Trophoblast cell (in vitro differentiated cells and primary cell): ENCODE results near the gene ARHGAP23.
A peak's percentile ranks its signal among the peaks of the same experiment; 100 is the strongest.

Source experiments
- DNase-seq, 2 donors: peaks; one replicate each; pipeline ENCODE4 v3.0.0-alpha.2; 2016
- H2AFZ ChIP-seq: 2 replicates; pipeline ENCODE4 v1.6.1; 2013; ENCODE audit warnings: low read length, moderate library complexity, mild to moderate bottlenecking; ENCODE audit not compliant: insufficient read depth, poor library complexity
- H2AK5ac ChIP-seq: 2 replicates; pipeline ENCODE4 v1.6.1; 2013; ENCODE audit warnings: mild to moderate bottlenecking, low read length
- H2BK120ac ChIP-seq: 2 replicates; pipeline ENCODE4 v1.6.1; 2013; ENCODE audit warnings: low read length, mild to moderate bottlenecking, moderate library complexity; ENCODE audit not compliant: insufficient read depth, poor library complexity
- H2BK12ac ChIP-seq: 2 replicates; pipeline ENCODE4 v1.6.1; 2013; ENCODE audit warnings: mild to moderate bottlenecking, low read length, moderate library complexity
- H2BK5ac ChIP-seq: 2 replicates; pipeline ENCODE4 v1.6.1; 2013; ENCODE audit warnings: low read length, low read depth, moderate library complexity, mild to moderate bottlenecking; ENCODE audit not compliant: poor library complexity
- H3K14ac ChIP-seq: 2 replicates; pipeline ENCODE4 v1.6.1; 2013; ENCODE audit warnings: mild to moderate bottlenecking, low read length
- H3K18ac ChIP-seq: 2 replicates; pipeline ENCODE4 v1.6.1; 2013; ENCODE audit warnings: mild to moderate bottlenecking, low read length
- H3K23ac ChIP-seq: 2 replicates; pipeline ENCODE4 v1.6.1; 2013; ENCODE audit warnings: low read length
- H3K27ac ChIP-seq: 2 replicates; pipeline ENCODE4 v1.5.1; 2013; ENCODE audit warnings: low read depth, mild to moderate bottlenecking, inconsistent platforms, low read length, moderate library complexity
- H3K27me3 ChIP-seq: 2 replicates; pipeline ENCODE4 v1.6.1; 2013; ENCODE audit warnings: inconsistent platforms, mild to moderate bottlenecking, low read length, moderate library complexity; ENCODE audit not compliant: insufficient read depth
- H3K36me3 ChIP-seq, 2 experiments: 1 replicate in 1 of 2; 2 replicates in 1 of 2; pipeline ENCODE4 v1.6.1; 2013; ENCODE audit warnings: low read length in 2 of 2, mild to moderate bottlenecking in 2 of 2, moderate library complexity in 1 of 2; ENCODE audit not compliant: insufficient read depth in 2 of 2, control insufficient read depth in 1 of 2
- H3K4ac ChIP-seq: 2 replicates; pipeline ENCODE4 v1.6.1; 2013; ENCODE audit warnings: low read depth, mild to moderate bottlenecking, low read length, moderate library complexity
- H3K4me1 ChIP-seq, 2 experiments: 1 replicate in 1 of 2; 2 replicates in 1 of 2; pipeline ENCODE4 v1.6.1; 2013; ENCODE audit warnings: low read length in 2 of 2, mild to moderate bottlenecking in 2 of 2, moderate library complexity in 1 of 2; ENCODE audit not compliant: insufficient read depth in 2 of 2, control insufficient read depth in 1 of 2
- H3K4me2 ChIP-seq: 2 replicates; pipeline ENCODE4 v1.6.1; 2013; ENCODE audit warnings: inconsistent platforms, mild to moderate bottlenecking, low read length, moderate library complexity
- H3K4me3 ChIP-seq: 2 replicates; pipeline ENCODE4 v1.5.1; 2013; ENCODE audit warnings: mild to moderate bottlenecking, low read depth, low read length, inconsistent platforms
- H3K79me1 ChIP-seq: one replicate; pipeline ENCODE4 v1.6.1; 2013; ENCODE audit warnings: low read length
- H3K79me2 ChIP-seq: 2 replicates; pipeline ENCODE4 v1.6.1; 2013; ENCODE audit warnings: low read length, mild to moderate bottlenecking; ENCODE audit not compliant: control insufficient read depth, insufficient read depth, poor library complexity
- H3K9ac ChIP-seq: 2 replicates; pipeline ENCODE4 v1.6.1; 2013; ENCODE audit warnings: mild to moderate bottlenecking, low read length
- H3K9me3 ChIP-seq: 2 replicates; pipeline ENCODE4 v1.6.1; 2013; ENCODE audit warnings: low read depth, mild to moderate bottlenecking, control low read depth, inconsistent platforms, low read length; ENCODE audit not compliant: insufficient read depth
- H4K12ac ChIP-seq: 2 replicates; pipeline ENCODE4 v1.6.1; 2013; ENCODE audit warnings: low read depth, mild to moderate bottlenecking, low read length, moderate library complexity
- H4K8ac ChIP-seq: 2 replicates; pipeline ENCODE4 v1.6.1; 2013; ENCODE audit warnings: low read depth, mild to moderate bottlenecking, low read length, moderate library complexity
- H4K91ac ChIP-seq: one replicate; pipeline ENCODE4 v1.6.1; 2013; ENCODE audit warnings: low read depth, mild to moderate bottlenecking, low read length, moderate library complexity
- WGBS: extraction: QIAGEN DNeasy Blood & Tissue Kit; methylation state at CpG from one replicate; pipeline ENCODE4 v1.1.7; 2013; ENCODE audit warnings: missing lambda C conversion rate; ENCODE audit not compliant: insufficient read length, insufficient coverage; ENCODE audit errors: extremely low coverage; 5-methylcytosine and 5-hydroxymethylcytosine counted together

Gene ARHGAP23

GRCh38 chr17:38447502-38448085 lies 19.3 kb downstream of the ARHGAP23 start:
- Histone ChIP-seq H2BK5ac (no peak overlapping the region), H3K4ac (no peak overlapping the region), H2AK5ac (peak overlapping the region; percentile 73), H3K4me1 (peaks cover 31 to 36% of the 10 kb centered on the region in 2 experiments), H2BK120ac (peak overlapping the region; percentile 53), H3K9me3 (peaks cover 4% of the 10 kb centered on the region), H3K79me1 (peaks cover 29% of the 10 kb centered on the region), H3K4me2 (no peak overlapping the region), H3K9ac (no peak overlapping the region), H3K18ac (peak overlapping the region; percentile 41), H3K79me2 (peaks cover 5% of the 10 kb centered on the region), H3K23ac (no peak overlapping the region), H4K8ac (no peak overlapping the region), H2BK12ac (peak overlapping the region; percentile 81), H3K27ac (no peak overlapping the region), H3K4me3 (no peak overlapping the region), H4K12ac (no peak overlapping the region), H3K14ac (no peak overlapping the region), H2AFZ (no peak overlapping the region), H3K27me3 (no peaks in the 10 kb centered on the region), H3K36me3 (no peaks in the 10 kb centered on the region), H4K91ac (peak overlapping the region; percentile 32)
- no peak for DNase-seq
- WGBS, result no CpG with 5 or more reads among the region's 2 CpGs

DNA sequence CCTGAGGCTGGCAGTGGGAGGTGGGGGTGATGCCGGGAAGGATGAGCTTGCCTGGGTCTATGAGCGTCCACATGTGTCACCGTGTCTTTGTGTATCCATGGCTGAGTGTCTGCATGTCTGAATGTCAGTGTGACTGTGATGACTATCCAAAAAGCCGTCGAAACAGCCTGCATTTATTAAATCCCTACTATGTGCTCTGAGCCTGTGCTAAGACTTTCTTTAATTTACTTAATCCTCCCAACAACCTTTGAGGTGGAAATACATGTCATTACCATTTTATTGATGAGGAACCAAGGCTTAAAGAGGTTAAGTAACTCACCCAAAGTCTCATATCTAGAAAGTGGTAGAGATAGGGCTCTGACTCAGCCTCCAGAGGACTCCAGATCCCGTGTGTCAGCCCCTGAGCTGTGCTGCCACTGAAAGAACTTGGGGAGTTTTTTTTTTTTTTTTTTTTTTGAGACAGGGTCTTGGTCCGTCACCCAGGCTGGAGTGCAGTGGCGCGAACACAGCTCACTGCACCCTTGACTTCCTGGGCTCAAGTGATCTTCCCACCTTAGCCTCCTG lies 20.0 kb downstream of the ARHGAP23 start:
- no peak overlapping the region for H3K4me2 ChIP-seq
- H3K18ac ChIP-seq, result no peak overlapping the region
- no peak overlapping the region for H4K12ac ChIP-seq
- H3K23ac ChIP-seq, result no peak overlapping the region
- H2BK5ac ChIP-seq, result no peak overlapping the region
- H3K79me1 ChIP-seq, result peaks cover 30% of the 10 kb centered on the region
- H4K91ac ChIP-seq, result peak overlapping the region; percentile 32
- no peaks in the 10 kb centered on the region for H3K36me3 ChIP-seq
- peaks cover 38 to 43% of the 10 kb centered on the region in 2 experiments for H3K4me1 ChIP-seq
- no peak overlapping the region for H3K4ac ChIP-seq
- H4K8ac ChIP-seq, result no peak overlapping the region
- H3K27me3 ChIP-seq, result no peaks in the 10 kb centered on the region
- DNase-seq, result no peak
- H3K27ac ChIP-seq, result no peak overlapping the region
- peaks cover 4% of the 10 kb centered on the region for H3K9me3 ChIP-seq
- H3K4me3 ChIP-seq, result no peak overlapping the region
- no CpG with 5 or more reads among the region's 9 CpGs for WGBS
- H3K9ac ChIP-seq, result no peak overlapping the region
- no peak overlapping the region for H2AFZ ChIP-seq
- H2BK12ac ChIP-seq, result peak overlapping the region; percentile 81
- H3K14ac ChIP-seq, result no peak overlapping the region
- H2BK120ac ChIP-seq, result peak overlapping the region; percentile 53
- peaks cover 5% of the 10 kb centered on the region for H3K79me2 ChIP-seq
- H2AK5ac ChIP-seq, result peak overlapping the region; percentile 73

- peak overlapping the region; percentile 34 for H3K23ac ChIP-seq
- no peaks in the 10 kb centered on the region for H3K36me3 ChIP-seq
- peaks cover 4% of the 10 kb centered on the region for H3K9me3 ChIP-seq
- peaks cover 9% of the 10 kb centered on the region for H3K79me2 ChIP-seq
- peak overlapping the region; percentile 43 for H4K8ac ChIP-seq
- H2BK120ac ChIP-seq, result peak overlapping the region; percentile 85
- peaks cover 36% of the 10 kb centered on the region for H3K79me1 ChIP-seq
- peak overlapping the region; percentile 29 for H3K9ac ChIP-seq
- no peak overlapping the region for H3K4ac ChIP-seq
- WGBS, result no CpG with 5 or more reads among the region's 15 CpGs
- H2AFZ ChIP-seq, result no peak overlapping the region
- H4K12ac ChIP-seq, result no peak overlapping the region
- no peaks in the 10 kb centered on the region for H3K27me3 ChIP-seq
- H3K27ac ChIP-seq, result peak overlapping the region; percentile 80
- H3K18ac ChIP-seq, result peak overlapping the region; percentile 51
- peak; percentile 68 to 74 for DNase-seq
- H3K4me3 ChIP-seq, result peak overlapping the region; percentile 40
- H4K91ac ChIP-seq, result peak overlapping the region; percentile 87
- peak overlapping the region; percentile 50 for H3K14ac ChIP-seq
- peaks cover 43 to 48% of the 10 kb centered on the region in 2 experiments for H3K4me1 ChIP-seq
- peak overlapping the region; percentile 91 for H2BK5ac ChIP-seq
- peak overlapping the region; percentile 27 for H3K4me2 ChIP-seq
- H2BK12ac ChIP-seq, result peak overlapping the region; percentile 74
- peak overlapping the region; percentile 59 for H2AK5ac ChIP-seq
Observed at GRCh38 chr17:38449364-38449763, 21.1 kb downstream of the ARHGAP23 start.

DNA sequence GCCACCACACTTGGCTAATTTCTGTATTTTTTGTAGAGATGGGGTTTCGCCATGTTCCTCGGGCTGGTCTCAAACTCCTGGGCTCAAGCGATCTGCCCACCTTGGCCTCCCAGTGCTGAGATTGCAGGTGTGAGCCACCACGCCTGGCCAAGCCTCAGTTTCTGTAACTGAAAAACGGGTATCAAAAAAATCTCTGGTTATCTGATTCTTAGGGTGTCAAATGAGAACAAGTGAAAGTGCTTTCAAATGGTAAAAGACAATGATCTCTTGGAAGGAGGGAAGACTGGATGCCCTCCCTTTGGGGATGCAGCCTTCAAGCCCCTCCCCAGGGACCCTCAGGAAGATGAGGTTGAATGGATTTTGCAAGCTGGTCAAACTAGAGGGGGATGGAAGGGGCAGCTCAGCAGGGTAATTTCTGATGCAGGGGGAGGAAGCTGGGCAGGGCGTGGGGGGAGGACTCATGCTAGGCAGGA lies 22.3 kb downstream of the ARHGAP23 start:
- DNase-seq, result no peak
- H2AFZ ChIP-seq, result no peak overlapping the region
- H3K79me1 ChIP-seq, result peaks cover 39% of the 10 kb centered on the region
- no peak overlapping the region for H4K8ac ChIP-seq
- H4K12ac ChIP-seq, result no peak overlapping the region
- H3K9me3 ChIP-seq, result peaks cover 4% of the 10 kb centered on the region
- H3K18ac ChIP-seq, result peak overlapping the region; percentile 52
- peak overlapping the region; percentile 59 for H2BK12ac ChIP-seq
- peak overlapping the region; percentile 24 for H2BK5ac ChIP-seq
- H3K23ac ChIP-seq, result no peak overlapping the region
- H3K27me3 ChIP-seq, result no peaks in the 10 kb centered on the region
- peak overlapping the region; percentile 78 for H2BK120ac ChIP-seq
- peak overlapping the region; percentile 69 for H4K91ac ChIP-seq
- H3K36me3 ChIP-seq, result no peaks in the 10 kb centered on the region
- H3K4ac ChIP-seq, result no peak overlapping the region
- peak overlapping the region; percentile 44 for H3K4me2 ChIP-seq
- H3K4me3 ChIP-seq, result no peak overlapping the region
- H3K9ac ChIP-seq, result no peak overlapping the region
- peaks cover 50 to 61% of the 10 kb centered on the region in 2 experiments for H3K4me1 ChIP-seq
- WGBS, result no CpG with 5 or more reads among the region's 6 CpGs
- peak overlapping the region; percentile 14 for H3K27ac ChIP-seq
- H3K79me2 ChIP-seq, result peaks cover 12% of the 10 kb centered on the region
- peak overlapping the region; percentile 53 for H3K14ac ChIP-seq
- no peak overlapping the region for H2AK5ac ChIP-seq
